ENCODE results near the gene PARVA.
"Not testable (repeated sequence)": the region's sequence is repeated elsewhere in the genome, so short reads cannot be mapped to it uniquely, and the experiment has no call there.

- TF ChIP-seq CTCF (IDR thresholded peaks at IDR 0.05); POLR2A (IDR thresholded peaks at IDR 0.05; ENCODE audit: low read depth): not testable (repeated sequence)
These were observed 19.7 kb upstream of the PARVA start for GRCh38 chr11:12357697-12358096.

All from esophagus muscularis mucosa (tissue), 3 donors.